H1 (cell line): ENCODE measurements around the gene PLEKHA4. TPM values are rescaled to one million over a fixed set of nuclear protein-coding genes. Genes with fewer than 3 reads are reported as not detected.

Source experiments
- CBX5 ChIP-seq: fragments of 300-800, 300-1000 bp; sonication (generic); IDR thresholded peaks from 2 replicates; pipeline ENCODE4 v1.7.1; 2016; ENCODE audit warnings: antibody characterized with exemption, low read length, low read depth
- TAF7 ChIP-seq: optimal IDR thresholded peaks from 2 replicates; pipeline ENCODE3; 2011; ENCODE audit warnings: low read depth, mild to moderate bottlenecking, inconsistent platforms, low read length, moderate library complexity, borderline replicate concordance
- ZNF274 ChIP-seq: IDR thresholded peaks from 2 replicates; pipeline ENCODE4 v1.7.0; 2012; ENCODE audit warnings: low read length, borderline replicate concordance; ENCODE audit errors: extremely low read depth
- polyA plus RNA-seq, 7 experiments: library from polyadenylated mRNA; depleted of rRNA in 3 of 7; stranded (reverse) in 5 of 7; unstranded in 2 of 7; fragments of >200 nt in 5 of 7; fragments of 200-250 nt in 2 of 7; gene quantifications; 1 replicate in 5 of 7; 2 replicates in 1 of 7; 4 replicates in 1 of 7; pipeline versions ENCODE4 v1.2.1 to v1.2.3, GENCODE V29; 2011 to 2013; ENCODE audit warnings: missing spikeins in 2 of 7, mixed read lengths in 2 of 7
- total RNA-seq: library from RNA; stranded (reverse); fragmentation: NEBNext Ultra II Directional; extraction: Animal tissue kit (Norgen Biotek cat#: 25700); gene quantifications from 2 replicates; pipeline ENCODE4 v1.2.1, GENCODE V29; 2021

The PLEKHA4 gene
- total and polyA plus RNA-seq, 2 of the 8 experiments (the other 6 are each of a cell fraction or from before 2014, with no cell fraction given) = 8.2 to 18.0 TPM

- TF ChIP-seq ZNF274 = no peak
- TF ChIP-seq CBX5 = no peak
- TF ChIP-seq TAF7 = no peak
- TF ChIP-seq, all 59 proteins: peak for 0
Measured at GRCh38 chr19:48833049-48833448, 35.4 kb downstream of the PLEKHA4 start (continued).
